DLD1 (cell line): ENCODE measurements around the gene RUNDC3A.
"Not testable (repeated sequence)": the region's sequence is repeated elsewhere in the genome, so short reads cannot be mapped to it uniquely, and the experiment has no call there.

ENCODE experiments used
- in situ Hi-C: cut with HindIII; loops from 2 replicates; pipeline ENCODE4 v1.10.0; 2017; ENCODE audit warnings: low sequenced_read_pairs

The RUNDC3A gene

GRCh38 chr17:44355642-44356099 is 47.3 kb downstream of the RUNDC3A start:
- in situ Hi-C loops, result no loop called here

GRCh38 chr17:44356241-44356640 is 47.8 kb downstream of the RUNDC3A start:
- in situ Hi-C loops, result no loop called here

GRCh38 chr17:44358066-44358465 is 49.7 kb downstream of the RUNDC3A start:
- in situ Hi-C loops, result no loop called here

- in situ Hi-C loops, result no loop called here
Observed at GRCh38 chr17:44359006-44359405, 50.6 kb downstream of the RUNDC3A start.

GRCh38 chr17:44359458-44360143 is 51.2 kb downstream of the RUNDC3A start:
- in situ Hi-C loops, result no loop called here

GRCh38 chr17:44360144-44360533 is 51.7 kb downstream of the RUNDC3A start:
- in situ Hi-C loops, result no loop called here

- in situ Hi-C loops, result no loop called here
Observed at GRCh38 chr17:44360826-44361225, 52.4 kb downstream of the RUNDC3A start.

- in situ Hi-C loops, result no loop called here
Observed at GRCh38 chr17:44361292-44362260, 53.2 kb downstream of the RUNDC3A start.

- in situ Hi-C loops, result no loop called here
Observed at GRCh38 chr17:44362459-44362948, 54.1 kb downstream of the RUNDC3A start.

- in situ Hi-C loops, result no loop called here
Observed at GRCh38 chr17:44362949-44363612, 54.7 kb downstream of the RUNDC3A start.

GRCh38 chr17:44363613-44364159 is 55.3 kb downstream of the RUNDC3A start, which contains the start of gene FAM171A2:
TSS of gene FAM171A2 (minus strand) at chr17:44363853. CDS start at chr17:44363714, 139 bp downstream.
- in situ Hi-C loops, result no loop called here

GRCh38 chr17:44365051-44365450 is 56.6 kb downstream of the RUNDC3A start:
- in situ Hi-C loops, result not testable (repeated sequence)

GRCh38 chr17:44367231-44367979 is 59.0 kb downstream of the RUNDC3A start:
- in situ Hi-C loops, result no loop called here
